22Rv1 (cell line): ENCODE results near the gene DKC1.

Source experiments
- ZFX ChIP-seq: fragments of 450-650 bp; IDR thresholded peaks from 2 replicates; pipeline ENCODE4 v1.6.1; 2017; ENCODE audit warnings: antibody characterized with exemption, borderline replicate concordance
- TF ChIP-seq, protein P1 (sequence below): fragments of 450-650 bp; IDR thresholded peaks from 2 replicates; pipeline ENCODE4 v1.5.1; 2017; ENCODE audit warnings: mild to moderate bottlenecking

DNA sequence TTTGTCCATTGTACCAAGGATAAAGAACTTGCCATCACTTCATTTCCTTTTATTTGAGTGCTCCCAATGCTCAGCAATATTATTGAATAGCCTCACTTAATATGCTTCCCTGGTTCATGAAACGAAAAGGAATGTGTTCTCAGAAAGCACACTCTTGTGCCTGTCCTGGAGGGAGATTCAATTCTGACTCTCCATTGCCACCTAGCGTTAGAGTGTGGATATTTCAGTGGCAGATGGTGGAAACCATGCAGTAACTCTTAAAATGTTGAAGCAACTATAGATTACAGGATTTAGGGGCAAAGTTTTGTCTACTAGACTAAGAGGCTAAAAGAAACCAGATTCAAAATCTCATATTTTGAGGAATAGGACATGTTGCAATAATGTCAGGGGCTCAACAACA lies 47.7 kb upstream of the DKC1 start:
- TF ChIP-seq, protein P1, sequence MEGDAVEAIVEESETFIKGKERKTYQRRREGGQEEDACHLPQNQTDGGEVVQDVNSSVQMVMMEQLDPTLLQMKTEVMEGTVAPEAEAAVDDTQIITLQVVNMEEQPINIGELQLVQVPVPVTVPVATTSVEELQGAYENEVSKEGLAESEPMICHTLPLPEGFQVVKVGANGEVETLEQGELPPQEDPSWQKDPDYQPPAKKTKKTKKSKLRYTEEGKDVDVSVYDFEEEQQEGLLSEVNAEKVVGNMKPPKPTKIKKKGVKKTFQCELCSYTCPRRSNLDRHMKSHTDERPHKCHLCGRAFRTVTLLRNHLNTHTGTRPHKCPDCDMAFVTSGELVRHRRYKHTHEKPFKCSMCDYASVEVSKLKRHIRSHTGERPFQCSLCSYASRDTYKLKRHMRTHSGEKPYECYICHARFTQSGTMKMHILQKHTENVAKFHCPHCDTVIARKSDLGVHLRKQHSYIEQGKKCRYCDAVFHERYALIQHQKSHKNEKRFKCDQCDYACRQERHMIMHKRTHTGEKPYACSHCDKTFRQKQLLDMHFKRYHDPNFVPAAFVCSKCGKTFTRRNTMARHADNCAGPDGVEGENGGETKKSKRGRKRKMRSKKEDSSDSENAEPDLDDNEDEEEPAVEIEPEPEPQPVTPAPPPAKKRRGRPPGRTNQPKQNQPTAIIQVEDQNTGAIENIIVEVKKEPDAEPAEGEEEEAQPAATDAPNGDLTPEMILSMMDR, result peak; percentile 76
- no peak for TF ChIP-seq ZFX
